Measurements from ENCODE around the gene SORCS2. TPM values are rescaled to one million over a fixed set of nuclear protein-coding genes. Genes with fewer than 3 reads are reported as not detected.

SORCS2 gene
- total RNA-seq, 1 donor from 2014 or later, result under 0.01 TPM

DNA sequence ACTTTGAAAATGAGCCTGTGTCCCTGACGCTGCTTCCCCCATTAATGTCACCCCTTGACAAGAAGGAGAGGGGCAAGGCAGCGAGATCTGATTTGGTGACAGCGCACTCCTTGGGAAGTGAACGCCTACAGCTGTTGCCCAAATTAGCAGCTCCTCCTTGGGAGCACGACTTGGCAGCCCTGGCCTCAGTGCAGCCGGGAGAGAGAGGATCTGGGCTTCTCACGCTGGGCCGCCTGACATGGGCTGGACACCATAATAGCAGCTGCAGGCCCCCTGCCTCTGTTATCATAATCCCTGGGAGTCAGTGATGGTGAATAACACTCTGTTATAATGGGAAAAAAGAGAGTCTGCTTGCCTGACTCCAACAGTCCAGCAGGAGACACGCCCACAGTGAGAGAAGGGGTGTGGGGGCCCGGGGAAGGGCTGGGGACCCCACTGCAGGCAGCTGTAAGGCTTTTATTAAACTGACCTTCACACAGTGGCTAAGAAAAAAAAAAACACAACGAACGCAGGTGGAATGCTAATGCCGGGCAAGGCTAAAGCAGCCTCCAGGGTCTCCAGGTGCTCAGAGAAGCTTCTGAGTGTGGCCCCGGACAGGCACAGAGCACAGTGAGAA is 169.1 kb downstream of the SORCS2 start:
- no peak for DNase-seq

DNA sequence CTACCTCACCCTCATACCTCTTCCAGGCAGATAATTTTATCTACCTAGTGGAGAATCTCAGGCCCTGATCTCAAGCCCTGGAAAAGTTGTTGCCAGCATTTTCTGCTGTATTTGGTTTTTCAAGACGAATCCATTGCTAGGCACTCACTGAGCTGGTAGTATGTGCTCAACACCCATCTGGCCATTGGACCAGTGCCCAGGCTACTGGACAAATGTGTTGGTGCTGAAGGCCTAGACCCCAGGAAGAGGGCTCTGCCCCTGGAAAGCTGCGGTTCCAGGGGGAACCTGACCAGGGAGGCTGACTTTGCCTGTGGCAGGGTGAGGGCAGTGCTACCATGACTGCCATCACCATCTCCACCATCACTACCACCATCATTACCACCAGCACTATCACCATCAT is 170.0 kb downstream of the SORCS2 start:
- no peak for DNase-seq

DNA sequence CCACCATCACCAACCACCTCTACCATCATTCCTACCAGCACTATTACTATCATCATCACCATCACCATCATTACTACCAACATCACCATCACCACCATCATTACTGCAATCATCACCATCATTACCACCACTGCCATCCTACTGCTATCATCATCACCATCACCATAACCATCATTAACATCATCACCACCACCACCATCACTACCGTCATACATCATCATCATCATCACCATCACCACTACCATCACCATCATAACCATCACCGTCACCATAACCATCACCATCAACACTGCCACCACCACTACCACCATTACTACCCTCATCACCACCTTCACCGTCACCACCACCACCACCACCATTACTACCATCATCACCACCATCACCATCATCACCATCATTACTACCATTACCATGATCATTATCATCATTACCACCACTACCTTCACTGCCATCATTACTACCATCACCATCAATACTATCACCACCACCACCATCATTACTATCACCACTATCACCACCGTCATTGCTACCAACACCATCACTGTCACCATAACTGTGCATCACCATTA is 170.6 kb downstream of the SORCS2 start:
- no peak for DNase-seq

DNA sequence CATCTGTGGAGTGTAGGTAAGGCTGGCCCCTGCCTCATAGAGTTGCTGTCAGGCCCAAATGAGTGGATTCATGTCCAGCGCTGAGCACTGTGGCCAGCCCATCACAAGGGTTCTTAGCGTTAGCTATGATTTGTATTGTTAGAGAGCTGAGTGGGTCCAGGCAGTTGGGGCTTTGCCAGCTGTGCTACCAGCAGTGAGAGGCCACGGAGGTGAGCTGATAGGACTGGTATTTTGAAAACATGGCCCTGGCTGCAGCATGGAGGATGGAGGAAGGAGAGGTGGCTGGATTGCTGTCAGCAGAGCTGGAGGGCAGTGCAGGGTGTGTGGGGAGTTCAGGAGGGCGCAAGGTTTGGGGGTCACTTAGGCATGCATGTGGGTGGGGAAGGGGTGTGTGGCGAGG is 172.6 kb downstream of the SORCS2 start:
- DNase-seq, result no peak

DNA sequence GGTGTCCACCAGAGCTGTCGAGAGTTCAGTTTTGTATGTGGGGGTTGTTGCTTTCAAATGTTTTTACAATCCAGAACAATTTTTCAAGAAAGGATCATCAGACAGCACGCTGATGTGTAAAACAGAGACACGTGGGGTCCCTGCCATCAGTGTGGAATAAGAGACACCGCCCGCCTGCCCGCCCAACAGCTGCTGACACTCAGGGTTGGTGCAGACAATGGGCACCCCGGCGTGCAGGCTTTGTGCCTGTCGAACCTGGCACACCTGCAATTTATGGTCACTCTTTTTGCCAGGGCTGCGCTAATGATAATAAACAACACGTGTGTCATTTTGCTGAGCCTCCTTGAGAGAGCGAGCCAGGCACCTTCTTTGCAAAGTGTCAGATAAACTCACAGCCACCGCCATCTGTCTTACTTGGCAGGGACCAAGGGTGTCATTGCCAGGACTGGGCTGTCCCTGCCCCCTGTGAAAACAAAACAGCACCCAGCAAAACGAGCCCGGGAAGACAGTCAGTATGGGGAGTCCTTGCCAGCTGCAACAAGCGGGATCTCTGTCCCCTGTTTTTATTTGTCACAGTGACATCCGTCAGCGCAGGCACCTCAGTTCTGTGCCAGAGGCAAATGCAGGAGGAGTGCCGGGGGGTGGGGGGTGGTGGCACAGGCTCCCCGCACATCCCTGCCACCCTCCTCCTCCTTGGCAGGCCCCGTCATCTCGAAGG is 173.3 kb downstream of the SORCS2 start:
- no peak for DNase-seq

DNA sequence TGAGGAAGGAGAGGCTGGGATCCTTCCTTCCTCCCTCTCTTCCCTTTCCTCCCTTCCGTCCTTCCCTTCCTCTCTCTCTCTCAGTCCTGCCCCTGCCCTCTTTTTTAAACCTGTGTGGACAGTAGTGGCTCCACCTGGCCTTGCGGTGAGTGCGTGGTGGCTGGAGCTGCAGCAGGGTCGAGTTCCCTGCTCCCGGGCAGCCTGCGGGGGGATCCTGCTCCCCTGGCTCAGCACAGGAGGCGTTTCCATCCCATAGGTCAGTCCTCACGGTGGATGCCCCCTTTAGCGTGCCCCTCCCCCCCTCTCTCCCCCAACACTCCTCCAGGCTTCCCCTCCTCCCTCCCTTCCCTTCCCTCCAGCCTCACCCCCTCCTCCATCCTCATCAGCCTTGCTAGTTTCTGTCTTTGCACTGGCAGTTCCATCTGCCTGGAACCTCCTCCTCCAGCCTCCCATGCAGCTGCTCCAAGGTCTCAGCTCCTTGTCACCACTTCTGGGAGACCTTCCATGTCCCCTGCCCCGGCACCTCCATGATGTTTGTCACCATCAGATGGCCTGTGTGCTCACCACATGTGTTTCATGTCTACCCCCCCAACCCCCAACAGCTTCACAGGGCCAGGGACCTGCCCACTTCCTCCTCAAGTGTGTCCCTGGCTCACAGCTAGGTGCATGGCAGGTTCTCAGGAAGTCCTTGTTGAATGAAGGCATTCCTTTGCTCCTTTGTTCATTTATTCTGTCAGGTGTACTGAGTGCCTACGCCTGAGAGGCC is 174.0 kb downstream of the SORCS2 start:
- no peak for DNase-seq

DNA sequence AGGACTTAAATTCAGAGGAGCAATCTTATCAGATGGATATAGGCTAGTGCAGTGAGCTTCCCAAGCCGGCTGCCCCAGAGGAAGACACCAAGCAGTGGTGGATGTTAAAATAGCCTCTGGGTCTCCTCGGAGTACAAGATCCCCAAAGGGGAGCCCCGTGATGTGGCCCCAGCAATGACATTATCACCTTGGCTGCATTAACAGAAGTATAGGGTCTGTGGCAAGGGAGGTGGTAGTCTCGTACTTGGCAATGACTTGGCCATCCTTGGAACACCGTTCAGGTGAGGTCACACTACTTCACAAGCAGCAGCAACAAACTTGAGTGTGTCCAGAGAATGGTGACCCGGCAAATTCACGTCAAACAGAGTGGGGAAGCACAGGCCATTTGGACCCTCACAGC is 174.6 kb downstream of the SORCS2 start:
- no peak for DNase-seq

DNA sequence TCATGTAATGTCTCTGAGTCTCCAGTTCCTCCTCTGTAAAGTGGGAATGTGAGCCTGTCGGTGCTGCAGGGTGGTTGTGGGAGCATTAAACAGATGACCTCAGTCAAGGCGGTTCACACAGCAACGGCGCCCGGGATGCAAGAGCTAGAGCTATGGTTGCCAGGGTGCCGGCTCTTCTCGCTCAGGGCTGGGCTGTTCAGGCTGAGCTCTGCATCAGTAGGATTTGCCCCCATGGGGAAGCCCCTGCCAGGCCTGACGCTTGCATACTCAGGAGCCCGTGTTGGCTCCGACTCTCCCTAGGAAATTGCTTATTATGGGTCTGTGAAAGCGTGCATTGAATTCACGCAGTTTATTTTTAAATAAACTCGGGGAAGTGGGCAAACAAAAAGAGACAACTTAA is 175.1 kb downstream of the SORCS2 start:
- DNase-seq, result no peak

DNA sequence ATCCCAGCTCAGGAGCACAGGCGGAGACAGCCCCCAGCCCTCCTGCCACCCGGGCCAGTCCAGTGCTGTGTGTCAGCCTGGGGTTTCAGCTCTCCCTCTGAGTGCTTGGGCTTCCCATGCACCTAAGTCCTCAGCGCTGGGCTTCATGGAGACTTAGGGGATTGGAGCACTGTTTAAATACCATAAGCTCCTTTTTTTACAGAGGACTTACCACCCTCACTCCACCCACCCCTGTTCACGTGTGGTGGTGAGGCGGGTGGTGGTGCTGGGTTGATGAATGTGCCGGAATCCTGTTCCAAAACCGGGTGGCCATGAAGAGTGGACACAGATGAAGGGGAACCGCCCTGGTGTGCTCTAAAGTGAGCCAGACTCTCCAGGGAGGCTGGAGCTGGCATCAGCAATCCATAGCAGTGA is 175.5 kb downstream of the SORCS2 start:
- no peak for DNase-seq

DNA sequence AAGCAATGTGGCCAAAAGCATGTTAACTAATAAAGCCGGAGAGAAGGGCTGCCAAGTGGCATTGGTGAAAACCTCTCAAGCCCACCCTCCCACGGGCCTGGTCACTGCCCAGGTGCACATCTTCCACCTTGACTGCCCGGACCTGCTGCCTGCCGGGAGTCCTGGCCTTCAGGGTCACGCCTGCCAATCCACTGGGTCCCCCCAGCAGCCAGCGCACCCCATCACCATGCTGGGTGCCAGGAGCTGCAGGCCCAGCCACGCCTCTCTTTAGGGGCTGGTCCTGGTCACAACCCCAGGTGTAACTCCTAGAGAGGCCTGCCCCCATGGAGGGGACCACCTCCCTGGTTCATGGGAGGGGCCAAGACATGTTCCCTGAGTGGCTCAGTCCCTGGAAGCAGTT is 176.0 kb downstream of the SORCS2 start:
- DNase-seq, result no peak

DNA sequence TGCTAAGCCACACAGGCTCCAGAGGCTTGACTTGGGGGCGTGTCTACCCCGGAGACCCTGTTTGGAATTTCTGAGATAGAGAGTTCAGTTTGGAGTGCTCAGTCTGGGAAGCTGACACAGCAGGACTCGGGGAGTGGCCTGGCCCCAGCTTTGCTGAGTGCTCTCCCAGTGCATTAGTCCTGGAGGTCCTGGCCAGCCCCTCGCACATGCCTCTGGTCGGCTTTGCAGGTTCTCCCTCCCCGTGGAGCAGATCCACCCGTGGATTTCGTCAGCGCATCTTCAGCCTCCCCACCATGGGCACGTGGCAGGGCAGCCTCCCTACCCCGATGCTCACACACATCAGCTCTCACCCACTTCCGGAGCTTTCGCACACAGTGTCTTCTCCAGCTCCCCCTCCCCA is 177.2 kb downstream of the SORCS2 start:
- DNase-seq, result no peak

DNA sequence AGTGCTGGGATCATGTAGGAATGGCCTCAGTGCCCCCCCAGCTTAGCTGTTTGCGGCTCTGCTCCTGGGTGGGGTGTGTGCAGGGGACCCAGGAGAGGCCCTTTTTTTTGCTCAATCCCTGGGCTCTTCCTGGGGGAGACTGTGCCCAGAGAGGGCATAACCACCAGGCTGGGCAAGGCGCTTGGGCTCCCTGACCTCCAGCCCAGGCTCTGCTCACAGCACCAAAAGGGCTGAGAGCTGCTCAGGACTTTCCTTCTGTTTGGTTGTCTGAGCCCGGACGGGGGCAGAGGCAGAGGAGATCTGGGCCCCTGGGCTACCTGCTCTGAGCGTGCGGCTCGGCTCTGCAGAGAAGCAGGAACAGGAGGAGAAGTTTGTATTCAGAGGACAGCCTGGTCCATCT is 177.7 kb downstream of the SORCS2 start:
- no peak for DNase-seq

DNA sequence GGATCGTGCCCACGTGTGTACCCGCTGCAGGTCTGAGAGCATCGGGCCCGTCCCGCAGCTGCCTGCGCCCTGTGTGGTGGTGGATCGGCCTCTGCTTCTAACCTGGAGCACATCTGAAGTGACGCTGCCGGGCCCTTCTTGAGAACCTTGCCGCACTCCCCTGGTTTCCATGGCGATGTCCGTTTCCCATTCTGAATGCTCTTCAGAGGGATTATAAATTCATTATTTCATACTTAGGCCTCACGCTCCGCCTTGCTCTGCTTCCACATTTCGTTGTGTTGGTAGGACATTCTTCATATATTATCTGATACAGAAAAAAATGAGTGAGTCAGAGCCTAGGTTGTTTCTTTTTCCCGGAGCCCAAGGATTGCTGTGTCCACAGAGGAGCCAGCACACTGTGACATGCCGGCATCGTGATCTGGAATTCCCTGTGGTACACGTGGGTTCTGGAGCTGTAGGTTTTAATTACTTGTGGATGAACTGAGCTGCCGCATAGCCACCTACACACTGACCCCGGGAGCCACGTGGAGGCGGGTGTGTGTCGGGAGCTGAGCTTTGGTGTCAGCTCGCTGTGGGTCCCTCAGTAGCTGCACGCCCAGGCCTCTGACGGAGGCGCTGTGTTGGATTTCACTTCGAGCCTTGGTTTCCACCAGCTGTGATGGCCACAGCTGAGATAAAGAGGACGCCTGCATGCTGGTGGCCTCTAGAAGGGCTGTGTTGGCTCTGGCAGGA is 179.0 kb downstream of the SORCS2 start:
- DNase-seq, result no peak

DNA sequence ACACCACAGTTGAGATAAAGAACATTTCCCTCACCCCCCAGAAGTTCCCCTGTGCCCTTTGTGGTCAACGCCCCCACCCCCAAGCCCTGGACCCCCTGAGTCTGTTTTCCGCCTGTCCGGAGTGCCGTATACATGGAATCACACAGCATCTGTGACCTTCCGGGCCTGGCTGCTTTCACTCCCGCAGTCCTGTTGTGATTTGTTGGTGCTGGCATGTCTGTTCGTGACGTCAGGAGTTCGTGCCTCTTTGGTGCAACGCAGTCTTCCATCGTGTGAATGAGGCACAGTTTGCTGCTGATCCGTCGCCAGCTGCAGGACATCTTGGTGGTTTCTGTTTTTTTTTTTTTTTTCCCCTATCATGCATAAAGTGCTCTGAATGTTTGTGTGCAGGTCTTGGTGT is 180.3 kb downstream of the SORCS2 start:
- no peak for DNase-seq

DNA sequence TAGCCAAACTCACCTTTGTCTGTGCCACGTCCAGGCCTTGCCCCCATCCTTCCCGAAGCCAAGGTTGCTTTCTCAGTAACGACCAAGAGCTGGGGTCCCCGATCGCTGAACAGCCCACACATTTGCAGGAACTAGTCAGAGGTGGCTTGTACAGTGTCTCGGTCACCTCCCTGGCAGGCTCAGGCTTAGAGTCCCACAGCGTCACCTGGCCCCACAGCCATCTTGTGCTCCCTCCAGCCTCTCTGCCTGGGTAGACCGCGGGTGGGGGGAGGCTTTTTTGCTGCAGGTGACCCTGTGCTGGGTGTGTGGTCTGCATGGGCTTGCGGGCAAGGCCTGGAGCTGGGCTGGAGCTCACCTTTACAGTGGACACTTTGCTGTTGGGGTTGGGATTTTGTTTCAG is 182.2 kb downstream of the SORCS2 start:
- DNase-seq, result no peak

DNA sequence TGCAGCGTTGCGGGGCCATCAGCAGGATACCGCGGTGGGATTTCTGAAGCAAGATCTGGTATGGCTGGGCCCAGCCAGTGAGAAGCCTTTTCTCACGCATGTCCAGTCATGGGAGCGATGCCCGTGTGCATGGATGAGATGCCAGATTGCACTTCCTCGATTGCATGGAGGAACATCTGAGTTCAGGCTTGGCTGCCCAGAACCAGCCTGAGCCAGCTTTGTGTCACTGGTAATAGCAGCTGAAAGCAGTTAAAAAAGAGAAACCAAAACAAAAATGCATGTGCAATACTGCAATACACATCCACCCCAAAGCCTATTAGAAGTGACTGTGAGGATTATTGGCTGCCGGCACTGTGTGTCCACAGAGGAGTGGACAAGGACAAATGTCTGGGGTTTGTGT is 183.1 kb downstream of the SORCS2 start:
- DNase-seq, result no peak

DNA sequence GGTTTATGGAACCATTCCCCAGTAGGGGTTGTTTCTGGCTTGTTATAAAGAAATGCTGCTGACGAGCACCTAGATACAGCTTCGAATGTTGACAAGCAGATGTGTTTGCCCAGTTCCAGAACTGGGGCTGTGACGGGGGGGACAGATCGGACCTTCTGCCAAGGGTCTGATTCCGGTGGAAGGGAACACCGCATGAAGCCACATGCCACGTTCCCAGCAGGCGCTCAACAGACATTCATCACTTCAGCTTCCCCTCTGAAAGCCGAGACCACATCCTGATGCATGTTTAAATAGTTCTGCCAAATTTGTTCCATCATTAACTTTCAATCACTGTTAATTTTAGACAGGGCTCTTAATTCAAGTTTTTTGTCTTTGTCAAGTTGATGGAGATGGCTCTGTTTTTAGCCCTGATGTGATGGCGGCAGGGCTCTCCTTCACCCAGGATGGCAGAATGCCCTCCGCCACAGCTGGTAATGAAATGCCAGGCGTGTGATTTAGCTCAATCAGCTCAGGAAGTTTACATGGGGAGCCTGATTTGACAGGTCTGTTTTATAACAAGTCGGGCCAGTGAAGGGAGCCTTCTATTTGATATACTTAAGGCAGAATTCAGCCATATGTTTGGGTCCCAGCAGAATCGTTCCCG is 185.0 kb downstream of the SORCS2 start:
- DNase-seq, result no peak

DNA sequence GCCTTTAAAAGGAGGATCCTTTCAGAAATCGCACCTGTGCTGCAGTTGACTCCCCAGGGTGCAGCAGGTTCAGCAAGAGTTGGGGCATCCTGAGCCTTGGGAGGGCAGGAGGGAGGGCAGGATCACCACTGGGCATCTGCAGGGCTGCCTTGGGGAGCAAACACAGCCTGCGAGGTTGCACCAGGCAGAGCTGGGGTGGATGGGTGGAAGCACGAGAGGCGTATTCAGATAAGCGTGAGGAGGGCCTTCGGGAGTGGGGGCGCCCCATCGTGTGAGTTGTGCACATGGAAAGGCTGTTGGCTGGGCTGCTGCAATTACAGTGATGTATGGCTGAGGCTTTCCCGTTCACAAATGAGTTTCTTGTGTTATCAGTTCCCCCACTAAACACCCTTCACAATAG is 186.8 kb downstream of the SORCS2 start:
- no peak for DNase-seq

DNA sequence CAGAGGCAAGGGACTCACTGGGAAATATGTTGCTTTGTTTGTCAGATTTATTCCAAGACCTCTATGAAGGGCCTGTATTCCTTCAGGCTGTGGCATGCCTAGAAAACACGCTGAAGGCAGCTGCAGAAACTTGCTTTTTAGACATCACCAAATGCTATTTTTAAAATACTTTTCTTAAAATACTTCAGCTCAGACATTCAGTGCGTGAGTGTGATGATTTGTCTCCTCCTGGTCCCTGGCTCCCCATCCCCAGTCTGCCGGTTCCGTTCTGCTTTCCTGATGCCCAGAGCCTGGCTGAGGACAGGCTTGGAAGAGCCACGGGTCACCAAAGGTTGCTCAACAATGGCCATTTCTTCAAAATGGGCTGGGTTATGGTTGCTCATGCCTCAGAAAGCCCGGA is 187.4 kb downstream of the SORCS2 start:
- no peak for DNase-seq

DNA sequence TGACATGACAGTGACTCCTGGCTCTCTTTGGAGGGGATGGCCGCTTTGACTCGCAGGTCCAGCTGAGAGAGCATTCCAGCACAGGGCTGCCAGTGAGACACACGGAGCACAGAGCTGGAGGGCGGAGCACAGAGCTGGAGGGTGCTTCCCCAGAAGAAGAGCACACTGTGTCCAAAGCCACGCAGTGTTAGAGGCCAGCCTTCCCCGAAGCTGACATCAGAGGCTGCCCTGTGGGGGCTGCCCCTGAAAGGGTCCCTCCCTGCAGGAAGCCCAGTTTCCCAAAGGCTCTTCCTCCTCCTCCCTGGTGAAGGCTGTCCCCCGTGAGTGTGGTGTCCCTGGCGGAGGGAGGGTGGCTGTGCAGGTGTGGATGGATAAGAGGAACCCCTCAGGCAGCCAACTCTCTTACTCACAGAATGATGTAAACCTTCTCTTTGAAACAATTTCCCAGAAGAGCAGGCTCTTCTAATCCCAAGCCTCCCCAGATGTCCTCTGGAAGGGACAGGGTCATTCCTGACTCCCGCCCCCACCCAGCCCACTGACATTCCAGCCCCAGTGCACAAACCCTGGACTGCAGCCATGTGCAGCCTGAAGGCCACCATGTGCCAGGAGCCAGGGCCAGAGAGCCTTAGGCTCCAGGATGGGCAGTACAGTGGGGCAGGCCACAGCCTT is 189.0 kb downstream of the SORCS2 start:
- DNase-seq, result no peak

DNA sequence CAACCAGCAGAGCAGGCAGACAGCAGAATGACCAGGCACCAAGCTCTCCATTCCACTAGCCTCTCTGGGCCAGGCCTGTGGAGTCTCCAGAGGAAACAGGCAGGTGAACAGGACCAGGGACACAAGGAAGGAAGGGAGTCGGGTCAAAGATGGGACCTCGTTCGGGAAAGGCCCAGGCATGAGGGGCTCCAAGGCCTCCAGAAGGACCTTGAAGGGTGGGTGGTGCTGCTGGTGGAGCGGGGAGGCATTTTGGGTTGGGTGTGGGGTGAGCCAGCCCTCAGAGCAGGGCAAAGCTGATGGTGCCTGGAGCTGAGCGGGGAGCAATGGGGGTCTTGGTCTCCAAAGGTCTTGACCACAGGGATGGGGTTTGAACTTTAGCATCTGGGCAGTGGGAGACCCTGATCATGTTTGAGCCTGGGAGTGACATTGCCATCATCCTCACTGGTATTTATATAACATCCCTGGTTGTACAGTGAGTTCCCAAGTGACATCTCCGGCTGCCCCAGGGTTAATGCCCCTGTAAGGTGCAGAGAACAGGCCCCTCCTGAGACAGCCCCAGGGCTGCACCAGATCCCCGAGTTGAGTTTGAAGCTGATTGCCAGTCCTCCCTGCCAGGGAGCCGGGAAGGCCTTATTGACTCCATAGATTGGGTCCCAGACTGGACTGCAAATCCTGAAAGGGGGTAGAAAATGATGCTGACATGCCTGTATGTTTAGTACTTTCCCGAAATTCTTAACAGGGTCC is 189.7 kb downstream of the SORCS2 start:
- DNase-seq, result no peak

All from dermis blood vessel endothelial cell (primary cell).